ENCODE measurements around the gene SIL1.
A peak's percentile ranks its signal among the peaks of the same experiment; 100 is the strongest.

SIL1 gene

GRCh38 chr5:138903130-138903775 lies 294.9 kb downstream of the SIL1 start:
- no peak for DNase-seq

- no peak for DNase-seq
These were observed 296.5 kb downstream of the SIL1 start for GRCh38 chr5:138901716-138902115.

- DNase-seq, result peak; percentile 71
These were observed 297.7 kb downstream of the SIL1 start for GRCh38 chr5:138900281-138900965.

DNA sequence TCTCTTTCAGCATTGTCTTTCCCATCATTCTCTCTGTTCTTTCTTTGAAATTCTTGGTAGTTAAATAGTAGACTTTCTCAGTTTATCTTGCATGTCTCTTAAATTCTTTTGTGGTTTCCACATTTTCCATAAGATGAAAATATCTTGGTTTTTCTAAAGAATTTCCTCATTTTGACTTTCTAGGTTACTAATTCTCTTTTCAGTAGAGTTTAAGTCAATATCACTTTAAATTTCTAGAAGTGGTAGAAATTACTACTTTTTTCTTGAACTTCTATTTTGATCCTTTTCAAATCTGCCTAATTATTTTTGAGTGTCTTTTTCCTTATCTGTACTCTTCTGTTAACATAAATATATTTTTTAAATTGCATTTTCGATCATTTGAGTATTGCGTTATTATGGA lies 299.4 kb downstream of the SIL1 start:
- no peak for DNase-seq

DNA sequence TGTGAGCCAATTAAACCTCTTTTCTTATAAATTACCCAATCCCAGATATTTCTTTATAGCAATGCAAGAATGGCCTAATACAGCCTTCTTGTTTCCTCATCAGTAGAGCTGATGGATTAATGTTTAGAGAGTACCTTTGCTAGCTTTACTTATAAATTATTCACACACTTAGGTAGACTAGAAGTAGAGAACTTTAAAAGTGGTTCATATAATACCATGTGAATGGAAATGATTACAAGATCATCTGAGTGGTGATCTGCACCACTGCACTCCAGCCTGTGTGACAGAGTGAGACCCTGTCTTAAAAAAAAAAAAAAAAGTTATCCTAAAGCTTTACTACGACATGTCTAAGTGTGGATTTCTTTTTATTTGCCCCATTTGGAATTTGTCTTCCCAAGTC lies 299.9 kb downstream of the SIL1 start:
- no peak for DNase-seq

Data from islet precursor cell (in vitro differentiated cells).